Mesendoderm (in vitro differentiated cells): Measurements from ENCODE around the gene SKI.
"Not testable (repeated sequence)": the region's sequence is repeated elsewhere in the genome, so short reads cannot be mapped to it uniquely, and the experiment has no call there.

Experiments used
- DNase-seq: peaks from one replicate; pipeline ENCODE4 v3.0.0; 2013
- H2AK5ac ChIP-seq: 2 replicates; pipeline ENCODE4 v1.6.1; 2013; ENCODE audit warnings: low read length, inconsistent platforms
- H2BK120ac ChIP-seq: 2 replicates; pipeline ENCODE4 v1.6.1; 2013; ENCODE audit warnings: low read depth, mild to moderate bottlenecking, low read length, moderate library complexity, mixed read lengths
- H2BK15ac ChIP-seq: replicated peaks from 2 replicates; pipeline ENCODE4 v1.6.1; 2013; ENCODE audit warnings: low read depth, mild to moderate bottlenecking, moderate library complexity
- H2BK5ac ChIP-seq: 2 replicates; pipeline ENCODE4 v1.6.1; 2013; ENCODE audit warnings: low read length, inconsistent platforms
- H3K18ac ChIP-seq: 2 replicates; pipeline ENCODE4 v1.6.1; 2013; ENCODE audit warnings: mild to moderate bottlenecking, low read length, mixed read lengths
- H3K23ac ChIP-seq: one replicate; pipeline ENCODE4 v1.6.1; 2013; ENCODE audit warnings: low read length
- H3K27ac ChIP-seq: 2 replicates; pipeline ENCODE4 v1.5.1; 2013; ENCODE audit warnings: low read depth, mild to moderate bottlenecking, inconsistent platforms, low read length, moderate library complexity
- H3K27me3 ChIP-seq: 2 replicates; pipeline ENCODE4 v1.6.1; 2013; ENCODE audit warnings: low read length, control low read depth, mild to moderate bottlenecking, inconsistent platforms; ENCODE audit not compliant: insufficient read depth, poor library complexity
- H3K36me3 ChIP-seq: 2 replicates; pipeline ENCODE4 v1.6.1; 2013; ENCODE audit warnings: low read length, inconsistent platforms; ENCODE audit not compliant: control insufficient read depth, insufficient read depth
- H3K4ac ChIP-seq: one replicate; pipeline ENCODE4 v1.6.1; 2013; ENCODE audit warnings: low read depth, mild to moderate bottlenecking, low read length, moderate library complexity
- H3K4me1 ChIP-seq: 2 replicates; pipeline ENCODE4 v1.6.1; 2013; ENCODE audit warnings: low read depth, low read length, inconsistent platforms; ENCODE audit not compliant: control insufficient read depth
- H3K4me2 ChIP-seq: 2 replicates; pipeline ENCODE4 v1.6.1; 2013; ENCODE audit warnings: low read length
- H3K4me3 ChIP-seq: 2 replicates; pipeline ENCODE4 v1.5.1; 2013; ENCODE audit warnings: mild to moderate bottlenecking, low read length
- H3K56ac ChIP-seq: one replicate; pipeline ENCODE4 v1.6.1; 2013; ENCODE audit warnings: low read length
- H3K79me1 ChIP-seq: 2 replicates; pipeline ENCODE4 v1.6.1; 2013; ENCODE audit warnings: low read length, inconsistent platforms
- H3K79me2 ChIP-seq: 2 replicates; pipeline ENCODE4 v1.6.1; 2013; ENCODE audit warnings: mild to moderate bottlenecking, low read length; ENCODE audit not compliant: control insufficient read depth, insufficient read depth
- H3K9ac ChIP-seq: 2 replicates; pipeline ENCODE4 v1.6.1; 2013; ENCODE audit warnings: low read length, inconsistent platforms
- H4K5ac ChIP-seq: one replicate; pipeline ENCODE4 v1.6.1; 2013; ENCODE audit warnings: low read length
- H4K8ac ChIP-seq: one replicate; pipeline ENCODE4 v1.6.1; 2013; ENCODE audit warnings: low read depth, mild to moderate bottlenecking, control low read depth, low read length, moderate library complexity
- WGBS: extraction: QIAGEN DNeasy Blood & Tissue Kit; methylation state at CpG from one replicate; pipeline ENCODE4 v1.1.7; 2013; ENCODE audit warnings: low lambda C conversion rate, missing lambda C conversion rate; ENCODE audit not compliant: insufficient coverage; ENCODE audit errors: extremely low coverage; 5-methylcytosine and 5-hydroxymethylcytosine counted together

The SKI gene

GRCh38 chr1:2259668-2260402, 31.7 kb downstream of the SKI start:
- Histone ChIP-seq H4K8ac (no peak overlapping the region), H3K4ac (no peak overlapping the region), H4K5ac (no peak overlapping the region), H2BK15ac (no peak overlapping the region), H3K23ac (no peak overlapping the region), H3K79me2 (peaks cover 92% of the 10 kb centered on the region), H3K36me3 (no peaks in the 10 kb centered on the region), H3K4me2 (no peak overlapping the region), H2BK120ac (no peak overlapping the region), H3K56ac (no peak overlapping the region), H2BK5ac (no peak overlapping the region), H3K27me3 (no peaks in the 10 kb centered on the region), H3K27ac (no peak overlapping the region), H3K4me3 (no peak overlapping the region), H2AK5ac (no peak overlapping the region), H3K18ac (no peak overlapping the region), H3K79me1 (peaks cover 36% of the 10 kb centered on the region), H3K4me1 (peaks cover 2% of the 10 kb centered on the region), H3K9ac (no peak overlapping the region)
- no peak for DNase-seq
- no CpG with 5 or more reads among the region's 28 CpGs for WGBS

- H3K27me3 ChIP-seq, H3K56ac ChIP-seq, H3K23ac ChIP-seq, H2BK120ac ChIP-seq, H3K4me1 ChIP-seq, H3K4ac ChIP-seq, H2BK5ac ChIP-seq, H2AK5ac ChIP-seq, H2BK15ac ChIP-seq, H3K27ac ChIP-seq, H4K5ac ChIP-seq, H3K18ac ChIP-seq, H3K4me3 ChIP-seq, H3K4me2 ChIP-seq, DNase-seq, H3K36me3 ChIP-seq, H4K8ac ChIP-seq, H3K9ac ChIP-seq: not testable (repeated sequence)
- Histone ChIP-seq H3K79me1 (peaks cover 33% of the 10 kb centered on the region), H3K79me2 (peaks cover 92% of the 10 kb centered on the region)
- no CpG with 5 or more reads among the region's 7 CpGs for WGBS
These were observed 32.4 kb downstream of the SKI start for GRCh38 chr1:2260470-2260869.

- H2AK5ac ChIP-seq = no peak overlapping the region
- peaks cover 91% of the 10 kb centered on the region for H3K79me2 ChIP-seq
- peaks cover 2% of the 10 kb centered on the region for H3K4me1 ChIP-seq
- H3K4me3 ChIP-seq = no peak overlapping the region
- WGBS = no CpG with 5 or more reads among the region's 4 CpGs
- no peak overlapping the region for H2BK120ac ChIP-seq
- no peak overlapping the region for H4K5ac ChIP-seq
- no peak overlapping the region for H2BK15ac ChIP-seq
- no peak overlapping the region for H3K4me2 ChIP-seq
- no peak overlapping the region for H3K4ac ChIP-seq
- H3K27ac ChIP-seq = no peak overlapping the region
- no peaks in the 10 kb centered on the region for H3K27me3 ChIP-seq
- no peak overlapping the region for H2BK5ac ChIP-seq
- no peak overlapping the region for H3K23ac ChIP-seq
- peaks cover 28% of the 10 kb centered on the region for H3K79me1 ChIP-seq
- DNase-seq = no peak
- no peak overlapping the region for H3K56ac ChIP-seq
- H3K18ac ChIP-seq = no peak overlapping the region
- no peak overlapping the region for H3K9ac ChIP-seq
- H3K36me3 ChIP-seq = no peaks in the 10 kb centered on the region
- no peak overlapping the region for H4K8ac ChIP-seq
These were observed 32.8 kb downstream of the SKI start for GRCh38 chr1:2260917-2261316.

GRCh38 chr1:2261476-2262395, 33.6 kb downstream of the SKI start:
- not testable (repeated sequence) for H3K36me3 ChIP-seq, H3K18ac ChIP-seq, H3K23ac ChIP-seq, H4K5ac ChIP-seq, H3K4me2 ChIP-seq, H2BK120ac ChIP-seq, H3K27me3 ChIP-seq, H3K27ac ChIP-seq, H2BK15ac ChIP-seq, DNase-seq, H3K9ac ChIP-seq, H3K56ac ChIP-seq, H3K4me1 ChIP-seq, H3K4me3 ChIP-seq, H2BK5ac ChIP-seq, H2AK5ac ChIP-seq, H3K4ac ChIP-seq, H4K8ac ChIP-seq
- peaks cover 91% of the 10 kb centered on the region for H3K79me2 ChIP-seq
- WGBS = no CpG with 5 or more reads among the region's 25 CpGs
- H3K79me1 ChIP-seq = peaks cover 22% of the 10 kb centered on the region

- H3K4ac ChIP-seq = no peak overlapping the region
- no peak overlapping the region for H3K18ac ChIP-seq
- no peak overlapping the region for H3K9ac ChIP-seq
- H3K36me3 ChIP-seq = no peaks in the 10 kb centered on the region
- no CpG with 5 or more reads among the region's 16 CpGs for WGBS
- DNase-seq = no peak
- H2AK5ac ChIP-seq = no peak overlapping the region
- no peak overlapping the region for H4K8ac ChIP-seq
- H4K5ac ChIP-seq = no peak overlapping the region
- no peak overlapping the region for H2BK120ac ChIP-seq
- no peak overlapping the region for H2BK5ac ChIP-seq
- H3K4me3 ChIP-seq = no peak overlapping the region
- H3K56ac ChIP-seq = no peak overlapping the region
- H3K23ac ChIP-seq = peak overlapping the region; percentile 45
- no peak overlapping the region for H2BK15ac ChIP-seq
- H3K79me2 ChIP-seq = peaks cover 92% of the 10 kb centered on the region
- H3K4me1 ChIP-seq = no peaks in the 10 kb centered on the region
- H3K79me1 ChIP-seq = peaks cover 20% of the 10 kb centered on the region
- no peak overlapping the region for H3K27ac ChIP-seq
- H3K4me2 ChIP-seq = no peak overlapping the region
- H3K27me3 ChIP-seq = no peaks in the 10 kb centered on the region
These were observed 38.3 kb downstream of the SKI start for GRCh38 chr1:2266301-2266975.
